Transverse colon (tissue), 4 donors: Measurements from ENCODE around the gene UNCX. TPM values are rescaled to one million over a fixed set of nuclear protein-coding genes. Genes with fewer than 3 reads are reported as not detected.

Source experiments
- DNase-seq: peaks from one replicate; pipeline ENCODE4 v3.0.0-alpha.2; 2019
- H3K27ac ChIP-seq, 4 donors: fragments of 200-600 bp; sonication (generic); 2 replicates each; pipeline ENCODE4 v1.5.1; 2016 to 2018; ENCODE audit warnings: inconsistent platforms in 4 of 4
- H3K27me3 ChIP-seq: fragments of 200-600 bp; sonication (generic); 2 replicates; pipeline ENCODE4 v1.5.1; 2017; ENCODE audit warnings: inconsistent platforms
- H3K36me3 ChIP-seq, 4 donors: fragments of 200-600 bp; sonication (generic); 2 replicates each; pipeline ENCODE4 v1.5.1; 2017 to 2019; ENCODE audit warnings: inconsistent platforms in 4 of 4
- H3K4me1 ChIP-seq, 4 donors: fragments of 200-600 bp; sonication (generic); 2 replicates each; pipeline ENCODE4 v1.5.1; 2017 to 2020; ENCODE audit warnings: inconsistent platforms in 4 of 4
- H3K4me3 ChIP-seq, 4 donors: fragments of 200-600 bp; sonication (generic); 1 replicate in 1 of 4; 2 replicates in 3 of 4; pipeline versions ENCODE4 v1.5.1 to v1.6.1; 2017 to 2019; ENCODE audit warnings: inconsistent platforms in 4 of 4
- H3K9me3 ChIP-seq, 2 donors: fragments of 200-600 bp; sonication (generic); 2 replicates each; pipeline ENCODE4 v1.5.1; 2017 to 2019; ENCODE audit warnings: inconsistent platforms in 2 of 2
- EP300 ChIP-seq: sonication (generic); formaldehyde crosslinking; IDR thresholded peaks from one replicate; pipeline ENCODE4 v1.6.1; 2017; ENCODE audit warnings: antibody characterized with exemption, low read depth
- POLR2A ChIP-seq: fragments of 450-650 bp; IDR thresholded peaks from one replicate; pipeline ENCODE4 v1.6.1; 2016; ENCODE audit warnings: antibody characterized with exemption, mild to moderate bottlenecking, moderate library complexity
- POLR2AphosphoS5 ChIP-seq, 3 donors: sonication (generic); formaldehyde crosslinking; IDR thresholded peaks; one replicate each; pipeline ENCODE4 v1.6.1; 2016; ENCODE audit warnings: antibody characterized with exemption in 3 of 3
- WGBS, 2 donors: methylation state at CpG; one replicate each; pipeline ENCODE4 v1.1.5; 2018; ENCODE audit warnings: low coverage in 1 of 2; 5-methylcytosine and 5-hydroxymethylcytosine counted together
- in situ Hi-C, 4 donors: fragments of 200-750 bp; cut with MboI; loops; one replicate each; pipeline versions ENCODE4 v1.15.0 to v1.15.1; 2017; ENCODE audit warnings: low sequenced_read_pairs in 3 of 4, low pct_ligation_motif_present in 1 of 4, low pct_unique_long_range_greater_than_20kb in 1 of 4
- intact Hi-C: fragments of 100-400 bp; cut with DNase I; formaldehyde crosslinking; loops from one replicate; pipeline ENCODE4 v1.15.1; 2023; ENCODE audit warnings: low total_unique reads
- total RNA-seq, 4 donors: library from RNA; depleted of rRNA; stranded (reverse); fragments of >200 nt; gene quantifications; one replicate each; pipeline ENCODE4 v1.1.0, GENCODE V29; 2016
- TF ChIP-seq, protein P1 (sequence below), 5 experiments: fragments of 200-600 bp in 3 of 5; fragments of 450-650 bp in 2 of 5; sonication (generic) in 3 of 5; IDR thresholded peaks; 1 replicate in 2 of 5; 2 replicates in 3 of 5; pipeline ENCODE4 v1.5.1; 2016 to 2017; ENCODE audit warnings: antibody characterized with exemption in 5 of 5, inconsistent platforms in 3 of 5, mild to moderate bottlenecking in 2 of 5, moderate library complexity in 1 of 5

The UNCX gene
- total RNA-seq, 4 donors from 2014 or later = not detected

DNA sequence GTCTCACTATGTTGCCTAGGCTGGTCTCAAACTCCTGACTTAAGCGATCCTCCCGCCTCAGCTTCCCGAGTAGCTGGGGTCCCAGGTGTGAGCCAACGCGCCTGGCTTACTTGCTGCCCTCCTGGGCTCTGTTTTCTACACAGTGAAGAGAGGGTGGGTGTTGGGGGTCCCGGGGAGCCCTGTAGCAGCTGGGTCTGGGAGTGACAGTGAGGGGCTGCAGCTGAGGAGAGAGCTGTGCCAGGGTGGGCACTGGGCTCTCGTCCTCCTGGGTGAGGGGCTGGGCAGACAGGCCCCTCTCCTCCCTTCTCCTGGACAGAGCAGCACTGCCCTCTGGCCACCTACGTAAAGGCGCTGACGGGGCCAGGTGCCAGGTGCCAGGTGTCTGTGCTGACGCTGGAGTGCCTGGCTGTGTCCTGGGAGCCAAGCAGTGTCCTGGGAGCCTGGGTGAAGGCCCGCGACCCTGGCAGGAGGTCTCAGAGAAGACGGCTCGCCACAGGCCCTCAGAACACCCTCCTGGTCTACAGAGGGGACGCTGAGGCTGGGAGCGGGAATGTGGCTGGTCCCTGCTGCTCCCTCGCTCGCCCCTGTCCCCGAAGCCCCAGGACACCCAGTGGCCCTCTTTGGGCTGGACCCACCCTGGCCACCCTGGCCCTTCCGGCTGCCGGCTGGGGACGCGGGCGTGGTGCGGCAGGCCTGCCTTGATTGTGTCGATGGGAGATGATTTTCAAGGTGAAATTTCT is 35.6 kb downstream of the UNCX start:
- 82% methylated on average over 27 of the region's 27 CpGs; no CpG with 5 or more reads in 1 of the 2 donors for WGBS, 2 donors
- DNase-seq = no peak
- no peak overlapping the region for H3K4me3 ChIP-seq
- no peak overlapping the region for H3K27ac ChIP-seq
- no peaks in the 10 kb centered on the region for H3K9me3 ChIP-seq
- H3K4me1 ChIP-seq = no peaks in the 10 kb centered on the region
- H3K27me3 ChIP-seq = peaks cover 75% of the 10 kb centered on the region
- intact Hi-C loops (no loop called here), in situ Hi-C loops (no loop called here)
- no peaks in the 10 kb centered on the region for H3K36me3 ChIP-seq
- TF ChIP-seq EP300 (no peak), POLR2AphosphoS5 (IDR thresholded peaks at IDR 0.05) (no peak), POLR2A (no peak)
- TF ChIP-seq, protein P1, sequence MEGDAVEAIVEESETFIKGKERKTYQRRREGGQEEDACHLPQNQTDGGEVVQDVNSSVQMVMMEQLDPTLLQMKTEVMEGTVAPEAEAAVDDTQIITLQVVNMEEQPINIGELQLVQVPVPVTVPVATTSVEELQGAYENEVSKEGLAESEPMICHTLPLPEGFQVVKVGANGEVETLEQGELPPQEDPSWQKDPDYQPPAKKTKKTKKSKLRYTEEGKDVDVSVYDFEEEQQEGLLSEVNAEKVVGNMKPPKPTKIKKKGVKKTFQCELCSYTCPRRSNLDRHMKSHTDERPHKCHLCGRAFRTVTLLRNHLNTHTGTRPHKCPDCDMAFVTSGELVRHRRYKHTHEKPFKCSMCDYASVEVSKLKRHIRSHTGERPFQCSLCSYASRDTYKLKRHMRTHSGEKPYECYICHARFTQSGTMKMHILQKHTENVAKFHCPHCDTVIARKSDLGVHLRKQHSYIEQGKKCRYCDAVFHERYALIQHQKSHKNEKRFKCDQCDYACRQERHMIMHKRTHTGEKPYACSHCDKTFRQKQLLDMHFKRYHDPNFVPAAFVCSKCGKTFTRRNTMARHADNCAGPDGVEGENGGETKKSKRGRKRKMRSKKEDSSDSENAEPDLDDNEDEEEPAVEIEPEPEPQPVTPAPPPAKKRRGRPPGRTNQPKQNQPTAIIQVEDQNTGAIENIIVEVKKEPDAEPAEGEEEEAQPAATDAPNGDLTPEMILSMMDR (IDR thresholded peaks at IDR 0.05) = no peak

GRCh38 chr7:1268866-1269265 is 36.2 kb downstream of the UNCX start:
- H3K27me3 ChIP-seq = peaks cover 69% of the 10 kb centered on the region
- TF ChIP-seq EP300 = no peak
- TF ChIP-seq, protein P1 (IDR thresholded peaks at IDR 0.05) = no peak
- TF ChIP-seq POLR2AphosphoS5 (IDR thresholded peaks at IDR 0.05) = no peak
- no peak for TF ChIP-seq POLR2A
- H3K4me3 ChIP-seq = no peak overlapping the region
- 53 to 59% methylated on average over 13 to 14 of the region's 14 CpGs for WGBS, 2 donors
- H3K27ac ChIP-seq = no peak overlapping the region
- intact Hi-C loops = no loop called here
- in situ Hi-C loops = no loop called here
- no peaks in the 10 kb centered on the region for H3K36me3 ChIP-seq
- DNase-seq = no peak
- no peaks in the 10 kb centered on the region for H3K9me3 ChIP-seq
- H3K4me1 ChIP-seq = no peaks in the 10 kb centered on the region

GRCh38 chr7:1269336-1269890 is 36.7 kb downstream of the UNCX start:
- peaks cover 67% of the 10 kb centered on the region for H3K27me3 ChIP-seq
- intact Hi-C loops = no loop called here
- WGBS, 2 donors = 68 to 72% methylated on average over 8 to 27 of the region's 29 CpGs

GRCh38 chr7:1270181-1270580 is 37.5 kb downstream of the UNCX start:
- no peaks in the 10 kb centered on the region for H3K4me1 ChIP-seq
- no peaks in the 10 kb centered on the region for H3K36me3 ChIP-seq
- peaks cover 67% of the 10 kb centered on the region for H3K27me3 ChIP-seq
- no peak for DNase-seq
- no peak overlapping the region for H3K4me3 ChIP-seq
- 74% methylated on average over 10 of the region's 12 CpGs; no CpG with 5 or more reads in 1 of the 2 donors for WGBS, 2 donors
- in situ Hi-C loops = no loop called here
- H3K27ac ChIP-seq = no peak overlapping the region
- intact Hi-C loops = no loop called here
- H3K9me3 ChIP-seq = no peaks in the 10 kb centered on the region
- TF ChIP-seq EP300 (no peak), POLR2A (no peak), POLR2AphosphoS5 (IDR thresholded peaks at IDR 0.05) (no peak)
- TF ChIP-seq, protein P1 (IDR thresholded peaks at IDR 0.05) = no peak

More at GRCh38 chr7:1269336-1269890, 36.7 kb downstream of the UNCX start:
- DNase-seq = no peak
- H3K9me3 ChIP-seq = no peaks in the 10 kb centered on the region
- H3K27ac ChIP-seq = no peak overlapping the region
- no peaks in the 10 kb centered on the region for H3K4me1 ChIP-seq
- TF ChIP-seq POLR2AphosphoS5 (IDR thresholded peaks at IDR 0.05) = no peak
- TF ChIP-seq, protein P1 (IDR thresholded peaks at IDR 0.05) = no peak
- in situ Hi-C loops = no loop called here
- no peak overlapping the region for H3K4me3 ChIP-seq
- no peaks in the 10 kb centered on the region for H3K36me3 ChIP-seq
